Measurements from ENCODE around the gene EHHADH.
"Not testable (repeated sequence)": the region's sequence is repeated elsewhere in the genome, so short reads cannot be mapped to it uniquely, and the experiment has no call there.

The EHHADH gene

DNA sequence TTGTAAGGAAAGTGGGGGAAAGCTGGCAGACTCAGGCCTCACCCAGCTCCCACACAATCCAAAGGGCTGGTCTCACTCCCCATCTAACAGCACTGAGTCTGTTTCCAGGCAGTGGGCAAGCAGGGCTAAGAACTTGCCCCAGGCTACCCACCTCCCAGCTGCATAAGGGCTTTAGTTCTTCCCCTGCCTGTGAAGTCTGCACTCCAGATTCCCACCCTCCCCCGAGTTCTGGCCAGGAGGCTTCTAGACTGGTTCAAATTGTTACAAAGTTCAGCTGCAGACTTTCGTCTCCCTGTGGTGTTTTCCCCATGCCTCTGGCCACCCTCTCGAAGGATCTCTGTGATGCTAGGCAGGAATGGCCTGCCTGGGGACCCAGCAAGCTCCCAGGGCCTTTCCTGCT, 11.2 kb downstream of the EHHADH start:
- Histone ChIP-seq H3K9me3 (ENCODE audit: low read length) (no peaks in the 10 kb centered on the region), H3K9me2 (ENCODE audit: low read depth, low read length) (0 out of 2 replicates have a peak, but pooled peaks cover 3% of the 10 kb centered on the region), H3K79me2 (ENCODE audit: insufficient read depth, low read length) (no peaks in the 10 kb centered on the region), H3K36me3 (ENCODE audit: insufficient read depth, low read length) (no peaks in the 10 kb centered on the region), H3K9ac (ENCODE audit: low read length) (no peak overlapping the region), H3K4me3 (ENCODE audit: low read depth, low read length, poor library complexity, severe bottlenecking) (no peak overlapping the region), H3K27ac (ENCODE audit: low read depth, low read length, poor library complexity, severe bottlenecking) (no peak overlapping the region), H3F3A (ENCODE audit: insufficient read depth, low read length) (no peaks in the 10 kb centered on the region), H3K4me1 (ENCODE audit: insufficient read depth, low read length, severe bottlenecking) (no peaks in the 10 kb centered on the region), H2AFZ (ENCODE audit: low read length) (no peak overlapping the region), H4K20me1 (ENCODE audit: insufficient read depth, low read length) (no peaks in the 10 kb centered on the region), H3K27me3 (ENCODE audit: insufficient read depth, low read length) (no peaks in the 10 kb centered on the region; the same call in 1 of the 2 replicates), H3K4me2 (ENCODE audit: low read length) (no peak overlapping the region)
- TF ChIP-seq CTCF (IDR thresholded peaks at IDR 0.05; ENCODE audit: low read length) (no peak), EZH2 (IDR thresholded peaks at IDR 0.05; ENCODE audit: borderline replicate concordance, low read length) (no peak)

GRCh38 chr3:185236969-185237368, 16.9 kb downstream of the EHHADH start:
- Histone ChIP-seq H3K4me3 (ENCODE audit: low read depth, low read length, poor library complexity, severe bottlenecking) (no peak overlapping the region), H3F3A (ENCODE audit: insufficient read depth, low read length) (no peaks in the 10 kb centered on the region), H3K9me2 (ENCODE audit: low read depth, low read length) (no peaks in the 10 kb centered on the region), H2AFZ (ENCODE audit: low read length) (no peak overlapping the region), H3K9ac (ENCODE audit: low read length) (no peak overlapping the region), H3K79me2 (ENCODE audit: insufficient read depth, low read length) (no peaks in the 10 kb centered on the region), H3K4me1 (ENCODE audit: insufficient read depth, low read length, severe bottlenecking) (no peaks in the 10 kb centered on the region), H3K4me2 (ENCODE audit: low read length) (no peak overlapping the region), H4K20me1 (ENCODE audit: insufficient read depth, low read length) (no peaks in the 10 kb centered on the region), H3K36me3 (ENCODE audit: insufficient read depth, low read length) (no peaks in the 10 kb centered on the region), H3K27me3 (ENCODE audit: insufficient read depth, low read length) (no peaks in the 10 kb centered on the region), H3K27ac (ENCODE audit: low read depth, low read length, poor library complexity, severe bottlenecking) (no peak overlapping the region), H3K9me3 (ENCODE audit: low read length) (peaks cover 9% of the 10 kb centered on the region)
- no peak for TF ChIP-seq EZH2 (IDR thresholded peaks at IDR 0.05; ENCODE audit: borderline replicate concordance, low read length)
- TF ChIP-seq CTCF (IDR thresholded peaks at IDR 0.05; ENCODE audit: low read length): no peak

GRCh38 chr3:185233328-185233727, 20.5 kb downstream of the EHHADH start:
- no peaks in the 10 kb centered on the region for H3K4me1 ChIP-seq (ENCODE audit: insufficient read depth, low read length, severe bottlenecking)
- no peak overlapping the region for H3K9ac ChIP-seq (ENCODE audit: low read length)
- H3K9me2 ChIP-seq (ENCODE audit: low read depth, low read length): no peaks in the 10 kb centered on the region
- H3K4me2 ChIP-seq (ENCODE audit: low read length): no peak overlapping the region
- no peaks in the 10 kb centered on the region for H4K20me1 ChIP-seq (ENCODE audit: insufficient read depth, low read length)
- no peak overlapping the region for H2AFZ ChIP-seq (ENCODE audit: low read length)
- peaks cover 9% of the 10 kb centered on the region for H3K9me3 ChIP-seq (ENCODE audit: low read length)
- H3K4me3 ChIP-seq (ENCODE audit: low read depth, low read length, poor library complexity, severe bottlenecking): no peak overlapping the region
- H3K27ac ChIP-seq (ENCODE audit: low read depth, low read length, poor library complexity, severe bottlenecking): no peak overlapping the region
- no peak for TF ChIP-seq EZH2 (IDR thresholded peaks at IDR 0.05; ENCODE audit: borderline replicate concordance, low read length)
- no peak for TF ChIP-seq CTCF (IDR thresholded peaks at IDR 0.05; ENCODE audit: low read length)
- no peaks in the 10 kb centered on the region for H3K27me3 ChIP-seq (ENCODE audit: insufficient read depth, low read length)
- H3F3A ChIP-seq (ENCODE audit: insufficient read depth, low read length): no peaks in the 10 kb centered on the region
- H3K36me3 ChIP-seq (ENCODE audit: insufficient read depth, low read length): no peaks in the 10 kb centered on the region
- H3K79me2 ChIP-seq (ENCODE audit: insufficient read depth, low read length): no peaks in the 10 kb centered on the region

GRCh38 chr3:185226526-185226925, 27.3 kb downstream of the EHHADH start:
- not testable (repeated sequence) for H3K9me2 ChIP-seq (ENCODE audit: low read depth, low read length); H3F3A ChIP-seq (ENCODE audit: insufficient read depth, low read length); H3K4me3 ChIP-seq (ENCODE audit: low read depth, low read length, poor library complexity, severe bottlenecking); H3K79me2 ChIP-seq (ENCODE audit: insufficient read depth, low read length); H3K27me3 ChIP-seq (ENCODE audit: insufficient read depth, low read length); H3K4me2 ChIP-seq (ENCODE audit: low read length); H3K27ac ChIP-seq (ENCODE audit: low read depth, low read length, poor library complexity, severe bottlenecking); H3K9ac ChIP-seq (ENCODE audit: low read length); H3K36me3 ChIP-seq (ENCODE audit: insufficient read depth, low read length); H4K20me1 ChIP-seq (ENCODE audit: insufficient read depth, low read length); H2AFZ ChIP-seq (ENCODE audit: low read length); H3K9me3 ChIP-seq (ENCODE audit: low read length); H3K4me1 ChIP-seq (ENCODE audit: insufficient read depth, low read length, severe bottlenecking)

All from OCI-LY1 (cell line).